GM18519 (cell line): ENCODE measurements around the gene TTC16.
"Not testable (repeated sequence)": the region's sequence is repeated elsewhere in the genome, so short reads cannot be mapped to it uniquely, and the experiment has no call there.

ENCODE experiments used
- ATAC-seq: cut with Tn5 transposase; IDR thresholded peaks from one replicate; pipeline ENCODE4 v1.9.1; 2021; ENCODE audit warnings: mild to moderate bottlenecking, moderate library complexity; ENCODE audit not compliant: unreplicated experiment, low FRiP score

TTC16 gene

GRCh38 chr9:127735530-127736185 lies 19.8 kb downstream of the TTC16 start:
- ATAC-seq, result no peak

- ATAC-seq, result no peak
Observed at GRCh38 chr9:127738666-127739065, 22.8 kb downstream of the TTC16 start.

GRCh38 chr9:127739614-127740330 lies 23.9 kb downstream of the TTC16 start:
- ATAC-seq, result no peak

GRCh38 chr9:127741831-127742434 lies 26.1 kb downstream of the TTC16 start:
- no peak for ATAC-seq

- ATAC-seq, result no peak
Observed at GRCh38 chr9:127742435-127743088, 26.7 kb downstream of the TTC16 start.

- no peak for ATAC-seq
Observed at GRCh38 chr9:127744398-127745110, 28.7 kb downstream of the TTC16 start.

GRCh38 chr9:127746959-127747569 lies 31.2 kb downstream of the TTC16 start:
- ATAC-seq, result no peak

GRCh38 chr9:127749090-127749787 lies 33.4 kb downstream of the TTC16 start:
- ATAC-seq, result no peak

- ATAC-seq, result no peak
Observed at GRCh38 chr9:127751269-127752054, 35.6 kb downstream of the TTC16 start.

GRCh38 chr9:127753148-127753547 lies 37.3 kb downstream of the TTC16 start:
- ATAC-seq, result no peak

GRCh38 chr9:127753622-127754021 lies 37.7 kb downstream of the TTC16 start:
- ATAC-seq, result no peak

- no peak for ATAC-seq
Observed at GRCh38 chr9:127754099-127755060, 38.5 kb downstream of the TTC16 start.

GRCh38 chr9:127755061-127756060 lies 39.5 kb downstream of the TTC16 start:
- ATAC-seq, result no peak

- ATAC-seq, result no peak
Observed at GRCh38 chr9:127756233-127756632, 40.4 kb downstream of the TTC16 start.

GRCh38 chr9:127756776-127757175 lies 40.9 kb downstream of the TTC16 start:
- not testable (repeated sequence) for ATAC-seq

GRCh38 chr9:127758843-127759242 lies 43.0 kb downstream of the TTC16 start:
- no peak for ATAC-seq
